Keratinocyte (primary cell): Measurements from ENCODE around the gene PPARGC1A. TPM values are rescaled to one million over a fixed set of nuclear protein-coding genes. Genes with fewer than 3 reads are reported as not detected.

Experiments
- DNase-seq: peaks from one replicate; pipeline ENCODE4 v3.0.0-alpha.2; 2011; ENCODE audit warnings: low read depth, missing footprints, low spot score
- FAIRE-seq: peaks from 2 replicates; lab custom pipeline; 2011; peaks lifted over from hg19 to GRCh38; lab: Jason Lieb, UNC
- H2AFZ ChIP-seq: 2 replicates; pipeline ENCODE4 v1.6.0; 2012; ENCODE audit warnings: low read length, control low read depth, inconsistent platforms; ENCODE audit not compliant: control insufficient read depth
- H3K27ac ChIP-seq: 2 replicates; pipeline ENCODE4 v1.5.1; 2011; ENCODE audit warnings: low read length; ENCODE audit not compliant: control insufficient read depth, insufficient read depth
- H3K27me3 ChIP-seq: 3 replicates; pipeline ENCODE4 v1.6.0; 2011; ENCODE audit warnings: low read length; ENCODE audit not compliant: control insufficient read depth, insufficient read depth; ENCODE audit errors: extremely low read depth
- H3K36me3 ChIP-seq, 2 experiments: 2 replicates in 1 of 2; 3 replicates in 1 of 2; pipeline ENCODE4 v1.5.1; 2011; ENCODE audit warnings: low read length in 2 of 2, mild to moderate bottlenecking in 1 of 2; ENCODE audit not compliant: control insufficient read depth in 2 of 2, insufficient read depth in 2 of 2; ENCODE audit errors: extremely low read depth in 1 of 2
- H3K4me1 ChIP-seq: 3 replicates; pipeline ENCODE4 v1.5.1; 2011; ENCODE audit warnings: low read length; ENCODE audit not compliant: control insufficient read depth, insufficient read depth; ENCODE audit errors: extremely low read depth
- H3K4me2 ChIP-seq: 3 replicates; pipeline ENCODE4 v1.6.0; 2011; ENCODE audit warnings: low read depth, low read length; ENCODE audit not compliant: control insufficient read depth, insufficient read depth; ENCODE audit errors: extremely low read depth
- H3K4me3 ChIP-seq, 3 experiments: fragments of 200-600 bp in 1 of 3; sonication (generic) in 1 of 3; 2 replicates in 2 of 3; 3 replicates in 1 of 3; pipeline ENCODE4 v1.5.1; 2011 to 2016; ENCODE audit warnings: low read length in 3 of 3, mild to moderate bottlenecking in 3 of 3, control low read depth in 2 of 3, inconsistent platforms in 1 of 3, low read depth in 1 of 3, mixed read lengths in 1 of 3, mixed run types in 1 of 3, moderate library complexity in 1 of 3; ENCODE audit not compliant: control insufficient read depth in 2 of 3, insufficient read depth in 2 of 3; ENCODE audit errors: extremely low read depth in 1 of 3
- H3K79me2 ChIP-seq: 2 replicates; pipeline ENCODE4 v1.6.0; 2012; ENCODE audit warnings: low read length; ENCODE audit not compliant: control insufficient read depth, insufficient read depth
- H3K9ac ChIP-seq: 3 replicates; pipeline ENCODE4 v1.6.0; 2011; ENCODE audit warnings: low read length; ENCODE audit not compliant: control insufficient read depth, insufficient read depth; ENCODE audit errors: extremely low read depth
- H3K9me1 ChIP-seq: 3 replicates; pipeline ENCODE4 v1.6.0; 2011; ENCODE audit warnings: low read length; ENCODE audit not compliant: control insufficient read depth, insufficient read depth; ENCODE audit errors: extremely low read depth
- H3K9me3 ChIP-seq: 2 replicates; pipeline ENCODE4 v1.5.1; 2012; ENCODE audit warnings: low read depth, low read length; ENCODE audit not compliant: control insufficient read depth
- H4K20me1 ChIP-seq: 3 replicates; pipeline ENCODE4 v1.6.0; 2011; ENCODE audit warnings: low read length; ENCODE audit not compliant: control insufficient read depth, insufficient read depth; ENCODE audit errors: extremely low read depth
- EZH2 ChIP-seq: IDR thresholded peaks from one replicate; pipeline ENCODE4 v1.6.1; 2012; ENCODE audit warnings: inconsistent platforms, mild to moderate bottlenecking, low read length, moderate library complexity
- dilution Hi-C: fragments of 300-500 bp; cut with MboI; formaldehyde crosslinking; loops from one replicate; pipeline ENCODE4 v1.7.0; 2020; ENCODE audit warnings: low sequenced_read_pairs; ENCODE audit not compliant: extremely low pct_ligation_motif_present
- polyA plus RNA-seq, 5 experiments: library from polyadenylated mRNA; depleted of rRNA in 3 of 5; stranded (reverse) in 3 of 5; stranded (forward) in 1 of 5; unstranded in 1 of 5; fragments of >200 nt; gene quantifications; 1 replicate in 1 of 5; 2 replicates in 3 of 5; 3 replicates in 1 of 5; pipeline versions ENCODE4 v1.2.1 to v1.2.3, GENCODE V29; 2011 to 2012; ENCODE audit warnings: missing spikeins in 2 of 5, low read depth in 1 of 5, low replicate concordance in 1 of 5
- TF ChIP-seq, protein P1 (sequence below), 3 experiments: IDR thresholded peaks in 1 of 3; conservative IDR thresholded peaks in 1 of 3; optimal IDR thresholded peaks in 1 of 3; 2 replicates in 2 of 3; 3 replicates in 1 of 3; pipeline versions ENCODE3 to v1.5.1; 2011; ENCODE audit warnings: low read length in 3 of 3, mild to moderate bottlenecking in 3 of 3, moderate library complexity in 2 of 3, control low read depth in 1 of 3, inconsistent platforms in 1 of 3; ENCODE audit not compliant: insufficient read depth in 2 of 3; ENCODE audit errors: extremely low read depth in 1 of 3

Gene PPARGC1A
- polyA plus RNA-seq, 1 donor (not counting 4 experiments of a cell fraction or from before 2014, with no cell fraction given) = 0.18 TPM

DNA sequence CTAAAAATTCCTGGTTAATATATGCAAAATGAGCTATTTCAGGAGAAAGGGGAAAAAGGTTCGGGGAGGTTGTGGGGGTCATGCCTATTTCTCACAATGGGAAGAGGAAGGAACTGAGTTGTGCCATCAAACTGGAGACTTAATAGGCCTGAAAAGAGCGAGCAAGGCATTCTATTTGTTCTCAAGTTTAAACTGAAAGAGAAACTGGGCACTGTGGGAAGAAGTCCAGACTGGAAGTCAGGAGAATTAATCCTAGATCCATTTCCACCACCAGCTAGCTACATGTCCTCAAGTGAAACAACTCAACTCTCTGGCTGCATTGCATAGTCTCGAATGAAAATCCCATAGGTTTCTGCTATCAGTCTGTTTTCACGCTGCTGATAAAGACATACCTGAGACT, 50.6 kb downstream of the PPARGC1A start:
- H3K4me3 ChIP-seq = no peak overlapping the region
- H2AFZ ChIP-seq = no peak overlapping the region
- H3K9ac ChIP-seq = no peak overlapping the region
- H3K27me3 ChIP-seq = no peaks in the 10 kb centered on the region
- no peaks in the 10 kb centered on the region for H3K36me3 ChIP-seq
- H4K20me1 ChIP-seq = no peaks in the 10 kb centered on the region
- H3K9me3 ChIP-seq = no peaks in the 10 kb centered on the region
- FAIRE-seq (no peak), DNase-seq (no peak)
- no peaks in the 10 kb centered on the region for H3K9me1 ChIP-seq
- no peaks in the 10 kb centered on the region for H3K79me2 ChIP-seq
- dilution Hi-C loops = no loop called here
- H3K4me1 ChIP-seq = no peaks in the 10 kb centered on the region
- no peak overlapping the region for H3K27ac ChIP-seq
- H3K4me2 ChIP-seq = no peak overlapping the region
- TF ChIP-seq EZH2 = no peak
- TF ChIP-seq, protein P1, sequence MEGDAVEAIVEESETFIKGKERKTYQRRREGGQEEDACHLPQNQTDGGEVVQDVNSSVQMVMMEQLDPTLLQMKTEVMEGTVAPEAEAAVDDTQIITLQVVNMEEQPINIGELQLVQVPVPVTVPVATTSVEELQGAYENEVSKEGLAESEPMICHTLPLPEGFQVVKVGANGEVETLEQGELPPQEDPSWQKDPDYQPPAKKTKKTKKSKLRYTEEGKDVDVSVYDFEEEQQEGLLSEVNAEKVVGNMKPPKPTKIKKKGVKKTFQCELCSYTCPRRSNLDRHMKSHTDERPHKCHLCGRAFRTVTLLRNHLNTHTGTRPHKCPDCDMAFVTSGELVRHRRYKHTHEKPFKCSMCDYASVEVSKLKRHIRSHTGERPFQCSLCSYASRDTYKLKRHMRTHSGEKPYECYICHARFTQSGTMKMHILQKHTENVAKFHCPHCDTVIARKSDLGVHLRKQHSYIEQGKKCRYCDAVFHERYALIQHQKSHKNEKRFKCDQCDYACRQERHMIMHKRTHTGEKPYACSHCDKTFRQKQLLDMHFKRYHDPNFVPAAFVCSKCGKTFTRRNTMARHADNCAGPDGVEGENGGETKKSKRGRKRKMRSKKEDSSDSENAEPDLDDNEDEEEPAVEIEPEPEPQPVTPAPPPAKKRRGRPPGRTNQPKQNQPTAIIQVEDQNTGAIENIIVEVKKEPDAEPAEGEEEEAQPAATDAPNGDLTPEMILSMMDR (optimal IDR thresholded peaks at IDR 0.05 in 1 of 3, IDR thresholded peaks at IDR 0.05 in 1 of 3, conservative IDR thresholded peaks at IDR 0.05 in 1 of 3; ENCODE audit: extremely low read depth in 1 of 3, insufficient read depth in 2 of 3, low read length in 3 of 3) = no peak

DNA sequence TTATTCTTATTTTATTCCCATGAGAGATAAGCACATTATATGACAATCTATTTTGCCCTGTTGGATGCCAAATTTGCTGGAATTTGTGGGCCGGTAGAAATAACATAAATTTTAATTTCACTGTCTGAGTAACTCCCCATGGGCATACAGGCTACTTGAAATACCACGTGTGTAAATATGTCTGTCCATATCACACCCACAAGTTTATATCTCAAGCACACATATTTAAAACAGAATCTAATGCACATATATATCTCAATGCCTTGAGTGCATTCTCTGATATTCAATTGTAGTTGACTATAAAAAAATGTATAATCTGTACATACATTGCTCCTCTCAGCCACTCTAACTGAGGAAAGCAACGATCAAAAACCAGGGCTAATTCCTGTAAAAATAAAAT, 51.2 kb downstream of the PPARGC1A start:
- FAIRE-seq (no peak), DNase-seq (no peak)
- H3K9ac ChIP-seq = no peak overlapping the region
- H2AFZ ChIP-seq = no peak overlapping the region
- no peaks in the 10 kb centered on the region for H3K36me3 ChIP-seq
- no peak overlapping the region for H3K4me2 ChIP-seq
- H3K79me2 ChIP-seq = no peaks in the 10 kb centered on the region
- no peak for TF ChIP-seq EZH2
- TF ChIP-seq, protein P1 (optimal IDR thresholded peaks at IDR 0.05 in 1 of 3, IDR thresholded peaks at IDR 0.05 in 1 of 3, conservative IDR thresholded peaks at IDR 0.05 in 1 of 3; ENCODE audit: extremely low read depth in 1 of 3, insufficient read depth in 2 of 3, low read length in 3 of 3) = no peak
- H3K4me1 ChIP-seq = no peaks in the 10 kb centered on the region
- dilution Hi-C loops = no loop called here
- no peak overlapping the region for H3K4me3 ChIP-seq
- no peaks in the 10 kb centered on the region for H3K9me1 ChIP-seq
- H3K27me3 ChIP-seq = no peaks in the 10 kb centered on the region
- no peak overlapping the region for H3K27ac ChIP-seq
- H4K20me1 ChIP-seq = no peaks in the 10 kb centered on the region
- no peaks in the 10 kb centered on the region for H3K9me3 ChIP-seq
